IPS-15b (cell line): ENCODE data around the gene DENND5A.
A peak's percentile ranks its signal among the peaks of the same experiment; 100 is the strongest.

Experiments used
- H3K27me3 ChIP-seq: one replicate; pipeline ENCODE4 v1.6.1; 2013; ENCODE audit warnings: low read length; ENCODE audit not compliant: control insufficient read depth, insufficient read depth
- H3K36me3 ChIP-seq: one replicate; pipeline ENCODE4 v1.6.1; 2013; ENCODE audit warnings: low read length; ENCODE audit not compliant: control insufficient read depth, insufficient read depth
- H3K4me1 ChIP-seq: one replicate; pipeline ENCODE4 v1.6.1; 2013; ENCODE audit warnings: mild to moderate bottlenecking, low read length; ENCODE audit not compliant: control insufficient read depth, insufficient read depth
- H3K4me3 ChIP-seq: one replicate; pipeline ENCODE4 v1.5.1; 2013; ENCODE audit warnings: low read depth, low read length
- H3K9ac ChIP-seq: one replicate; pipeline ENCODE4 v1.6.1; 2013; ENCODE audit warnings: low read depth, mild to moderate bottlenecking, low read length
- H3K9me3 ChIP-seq: one replicate; pipeline ENCODE4 v1.6.1; 2013; ENCODE audit warnings: mild to moderate bottlenecking, low read length; ENCODE audit not compliant: control insufficient read depth, insufficient read depth

DENND5A gene

GRCh38 chr11:9265211-9266131 is at the start of gene DENND5A:
Gene DENND5A (minus strand): TSS chr11:9265350. CDS start chr11:9265069, 281 bp downstream.
- Histone ChIP-seq H3K36me3 (no peaks in the 10 kb centered on the region), H3K9me3 (no peaks in the 10 kb centered on the region), H3K27me3 (no peaks in the 10 kb centered on the region), H3K4me3 (peak within 1 kb of the TSS; percentile 91), H3K9ac (peak within 1 kb of the TSS; percentile 71), H3K4me1 (peaks cover 8% of the 10 kb centered on the region)

GRCh38 chr11:9314291-9315077 is 49.3 kb upstream of the DENND5A start, which contains the start of gene TMEM41B:
Gene TMEM41B (minus strand): TSS chr11:9314593. CDS start chr11:9314441, 152 bp downstream.
- H3K4me1 ChIP-seq, result peaks cover 16% of the 10 kb centered on the region
- peak within 1 kb of the TSS; percentile 87 for H3K9ac ChIP-seq
- no peaks in the 10 kb centered on the region for H3K27me3 ChIP-seq
- no peaks in the 10 kb centered on the region for H3K36me3 ChIP-seq
- peak within 1 kb of the TSS; percentile 98 for H3K4me3 ChIP-seq
- no peaks in the 10 kb centered on the region for H3K9me3 ChIP-seq

GRCh38 chr11:9313648-9314290 is 48.6 kb upstream of the DENND5A start:
- Histone ChIP-seq H3K4me1 (peaks cover 15% of the 10 kb centered on the region), H3K27me3 (no peaks in the 10 kb centered on the region), H3K9me3 (no peaks in the 10 kb centered on the region), H3K9ac (peak overlapping the region; percentile 87), H3K36me3 (no peaks in the 10 kb centered on the region), H3K4me3 (peak overlapping the region; percentile 98)

- H3K4me1 ChIP-seq, result peaks cover 6% of the 10 kb centered on the region
- H3K9ac ChIP-seq, result no peak overlapping the region
- no peaks in the 10 kb centered on the region for H3K9me3 ChIP-seq
- H3K4me3 ChIP-seq, result no peak overlapping the region
- H3K36me3 ChIP-seq, result no peaks in the 10 kb centered on the region
- H3K27me3 ChIP-seq, result no peaks in the 10 kb centered on the region
Measured at GRCh38 chr11:9310485-9311090, 45.4 kb upstream of the DENND5A start.

GRCh38 chr11:9304178-9304577 is 39.0 kb upstream of the DENND5A start:
- Histone ChIP-seq H3K4me1 (no peaks in the 10 kb centered on the region), H3K27me3 (no peaks in the 10 kb centered on the region), H3K9ac (no peak overlapping the region), H3K9me3 (no peaks in the 10 kb centered on the region), H3K4me3 (no peak overlapping the region), H3K36me3 (no peaks in the 10 kb centered on the region)

GRCh38 chr11:9302448-9302847 is 37.3 kb upstream of the DENND5A start:
- no peak overlapping the region for H3K9ac ChIP-seq

GRCh38 chr11:9301720-9302119 is 36.6 kb upstream of the DENND5A start:
- no peaks in the 10 kb centered on the region for H3K27me3 ChIP-seq
- H3K9me3 ChIP-seq, result no peaks in the 10 kb centered on the region
- H3K9ac ChIP-seq, result no peak overlapping the region
- H3K4me1 ChIP-seq, result no peaks in the 10 kb centered on the region
- peaks cover 6% of the 10 kb centered on the region for H3K36me3 ChIP-seq
- no peak overlapping the region for H3K4me3 ChIP-seq

More at GRCh38 chr11:9302448-9302847, 37.3 kb upstream of the DENND5A start:
- H3K9me3 ChIP-seq, result no peaks in the 10 kb centered on the region
- peaks cover 5% of the 10 kb centered on the region for H3K36me3 ChIP-seq
- no peak overlapping the region for H3K4me3 ChIP-seq
- H3K27me3 ChIP-seq, result no peaks in the 10 kb centered on the region
- no peaks in the 10 kb centered on the region for H3K4me1 ChIP-seq

GRCh38 chr11:9293646-9294045 is 28.5 kb upstream of the DENND5A start:
- Histone ChIP-seq H3K4me3 (no peak overlapping the region), H3K36me3 (peaks cover 11% of the 10 kb centered on the region), H3K9me3 (no peaks in the 10 kb centered on the region), H3K9ac (no peak overlapping the region), H3K27me3 (no peaks in the 10 kb centered on the region), H3K4me1 (no peaks in the 10 kb centered on the region)

- H3K36me3 ChIP-seq, result peaks cover 3% of the 10 kb centered on the region
- no peak overlapping the region for H3K4me3 ChIP-seq
- H3K4me1 ChIP-seq, result no peaks in the 10 kb centered on the region
- H3K9ac ChIP-seq, result no peak overlapping the region
- no peaks in the 10 kb centered on the region for H3K27me3 ChIP-seq
- no peaks in the 10 kb centered on the region for H3K9me3 ChIP-seq
Measured at GRCh38 chr11:9285850-9286587, 20.9 kb upstream of the DENND5A start.

GRCh38 chr11:9280655-9281301 is 15.6 kb upstream of the DENND5A start:
- Histone ChIP-seq H3K36me3 (peaks cover 2% of the 10 kb centered on the region), H3K9ac (no peak overlapping the region), H3K4me3 (no peak overlapping the region)

More at GRCh38 chr11:9280655-9281301, 15.6 kb upstream of the DENND5A start:
- H3K4me1 ChIP-seq, result no peaks in the 10 kb centered on the region
- no peaks in the 10 kb centered on the region for H3K9me3 ChIP-seq
- no peaks in the 10 kb centered on the region for H3K27me3 ChIP-seq
